GM12878 (cell line): ENCODE data around the gene LCE2C. TPM values are rescaled to one million over a fixed set of nuclear protein-coding genes. Genes with fewer than 3 reads are reported as not detected.

Experiments used
- ATAC-seq: fragments of 200-7000 bp; cut with Tn5 transposase; 3 replicates; pipeline ENCODE4 v1.9.1; 2020; ENCODE audit warnings: mild to moderate bottlenecking, moderate library complexity
- BruUV-seq: library from RNA; stranded (reverse); fragments of 400-500 nt; replicated peaks from 2 replicates; lab custom pipeline; 2021; lab: Mats Ljungman, UMichigan
- CTCF ChIA-PET: fragments of 300-600 bp; sonication (Branson Sonifier 250); formaldehyde crosslinking; extraction: SDS; loops from one replicate; lab custom pipeline; 2021; ENCODE audit warnings: inconsistent platforms; lab: Yijun Ruan, JAX
- POLR2A ChIA-PET: fragments of 350-600 bp; formaldehyde crosslinking; extraction: SDS; loops from one replicate; lab custom pipeline; 2021; ENCODE audit warnings: inconsistent platforms; lab: Charles Lee
- RAD21 ChIA-PET: fragments of 300-600 bp; sonication (Branson Sonifier 250); formaldehyde crosslinking; loops from one replicate; lab custom pipeline; 2023; ENCODE audit warnings: antibody characterized with exemption; ENCODE audit not compliant: unreplicated experiment; lab: Charles Lee
- SMC1A ChIA-PET: fragments of 300-600 bp; sonication (Branson Sonifier 250); formaldehyde crosslinking; loops from one replicate; lab custom pipeline; 2023; ENCODE audit not compliant: unreplicated experiment, uncharacterized antibody; lab: Charles Lee
- DNase-seq: peaks from one replicate; pipeline ENCODE4 v3.0.0-alpha.2; 2011; ENCODE audit warnings: low read depth, low spot score
- FAIRE-seq: peaks from 3 replicates; lab custom pipeline; 2011; peaks lifted over from hg19 to GRCh38; lab: Jason Lieb, UNC
- H2AFZ ChIP-seq: 2 replicates; pipeline ENCODE4 v1.6.0; 2011; ENCODE audit warnings: low read depth, low read length, control low read depth; ENCODE audit not compliant: control insufficient read depth
- H3K27ac ChIP-seq: 2 replicates; pipeline ENCODE4 v1.5.1; 2011; ENCODE audit warnings: control low read depth; ENCODE audit not compliant: control insufficient read depth, insufficient read depth
- H3K27me3 ChIP-seq, 2 experiments: replicated peaks in 1 of 2; 2 replicates each; pipeline versions ENCODE4 v1.6.0 to v1.6.1; 2011; ENCODE audit warnings: low read length in 1 of 2; ENCODE audit not compliant: control insufficient read depth in 2 of 2, insufficient read depth in 2 of 2
- H3K36me3 ChIP-seq, 2 experiments: 2 replicates each; pipeline ENCODE4 v1.5.1; 2011; ENCODE audit warnings: low read length in 1 of 2; ENCODE audit not compliant: control insufficient read depth in 2 of 2, insufficient read depth in 2 of 2
- H3K4me1 ChIP-seq: 2 replicates; pipeline ENCODE4 v1.6.1; 2011; ENCODE audit warnings: mild to moderate bottlenecking, low read length, moderate library complexity, mixed read lengths; ENCODE audit not compliant: control insufficient read depth, insufficient read depth
- H3K4me2 ChIP-seq: 2 replicates; pipeline ENCODE4 v1.6.0; 2011; ENCODE audit warnings: control low read depth; ENCODE audit not compliant: control insufficient read depth, insufficient read depth
- H3K4me3 ChIP-seq: fragments of 200-600 bp; sonication (generic); 2 replicates; pipeline ENCODE4 v1.5.1; 2016
- H3K79me2 ChIP-seq: 2 replicates; pipeline ENCODE4 v1.6.0; 2011; ENCODE audit warnings: low read length; ENCODE audit not compliant: control insufficient read depth, insufficient read depth
- H3K9ac ChIP-seq: 2 replicates; pipeline ENCODE4 v1.8.0; 2011; ENCODE audit warnings: low read length, control low read depth, mixed read lengths; ENCODE audit not compliant: control insufficient read depth, insufficient read depth
- H3K9me3 ChIP-seq: replicated peaks from 3 replicates; pipeline ENCODE4 v1.5.1; 2011; ENCODE audit warnings: mild to moderate bottlenecking, low read length; ENCODE audit not compliant: control insufficient read depth, insufficient read depth
- H4K20me1 ChIP-seq: 2 replicates; pipeline ENCODE4 v1.6.0; 2011; ENCODE audit not compliant: control insufficient read depth, insufficient read depth
- EP300 ChIP-seq, 2 experiments: fragments of 150-350 bp in 1 of 2; IDR thresholded peaks; 2 replicates each; pipeline ENCODE4 v1.6.1; 2011 to 2012; ENCODE audit warnings: low read depth in 2 of 2, low read length in 2 of 2, borderline replicate concordance in 1 of 2, improper control_type of control experiment in 1 of 2, inconsistent platforms in 1 of 2; ENCODE audit not compliant: control insufficient read depth in 1 of 2
- EZH2 ChIP-seq: IDR thresholded peaks from 2 replicates; pipeline ENCODE4 v1.6.1; 2012; ENCODE audit warnings: low read depth, mild to moderate bottlenecking, control low read depth, inconsistent platforms, low read length, borderline replicate concordance; ENCODE audit not compliant: control insufficient read depth
- JUND ChIP-seq: IDR thresholded peaks from 2 replicates; pipeline ENCODE4 v1.6.1; 2012; ENCODE audit warnings: low read depth, mild to moderate bottlenecking, low read length, improper control_type of control experiment, moderate library complexity
- KAT2A ChIP-seq: conservative IDR thresholded peaks from 2 replicates; pipeline ENCODE4 v1.6.1; 2011; ENCODE audit warnings: low read depth, low read length; ENCODE audit not compliant: control insufficient read depth
- TCF12 ChIP-seq: IDR thresholded peaks from 2 replicates; pipeline ENCODE4 v1.6.1; 2011; ENCODE audit warnings: low read depth, mild to moderate bottlenecking, low read length
- ZNF207 ChIP-seq: fragments of 450-650 bp; IDR thresholded peaks from 2 replicates; pipeline ENCODE4 v1.6.1; 2014; ENCODE audit warnings: antibody characterized with exemption, mild to moderate bottlenecking, borderline replicate concordance
- WGBS: methylation state at CpG from one replicate; pipeline ENCODE4 v1.1.6; 2016; ENCODE audit warnings: low lambda C conversion rate; ENCODE audit not compliant: insufficient replicate concordance, insufficient coverage; ENCODE audit errors: missing lambda C conversion rate; 5-methylcytosine and 5-hydroxymethylcytosine counted together
- in situ Hi-C: fragments of 300-500 bp; cut with MboI; formaldehyde crosslinking; loops from 9 replicates; pipeline ENCODE4 v1.14.3; 2018; ENCODE audit warnings: mixed read lengths
- intact Hi-C: fragments of 100-400 bp; cut with micrococcal nuclease; formaldehyde crosslinking; loops from one replicate; pipeline ENCODE4 v1.14.2; 2022; ENCODE audit not compliant: unreplicated experiment
- polyA plus RNA-seq, 11 experiments: library from polyadenylated mRNA; depleted of rRNA in 4 of 11; unstranded in 6 of 11; stranded (reverse) in 5 of 11; fragments of >200 nt; fragmentation: Nextera tagmentation in 4 of 11; fragmentation: Illumina TruSeq in 1 of 11; extraction: Ambion mirVana in 4 of 11; extraction: Trizol in 1 of 11; gene quantifications; 1 replicate in 1 of 11; 2 replicates in 10 of 11; pipeline versions ENCODE4 v1.2.1 to v1.2.3, GENCODE V29; 2011 to 2016; ENCODE audit warnings: inconsistent platforms in 2 of 11, missing spikeins in 2 of 11, low read depth in 1 of 11
- total RNA-seq, 4 experiments: library from RNA; depleted of rRNA in 3 of 4; stranded (reverse); fragments of >200 nt in 3 of 4; fragmentation: Illumina TruSeq in 1 of 4; extraction: Trizol in 1 of 4; gene quantifications; 2 replicates each; pipeline versions ENCODE4 v1.2.1 to v1.2.3, GENCODE V29; 2013 to 2021
- TF ChIP-seq, protein P1 (sequence below): fragments of 450-650 bp; IDR thresholded peaks from 2 replicates; pipeline ENCODE4 v1.6.1; 2016; ENCODE audit warnings: mild to moderate bottlenecking

The LCE2C gene
- total and polyA plus RNA-seq, 10 of the 15 experiments (the other 5 are each of a cell fraction or from before 2014, with no cell fraction given): not detected

DNA sequence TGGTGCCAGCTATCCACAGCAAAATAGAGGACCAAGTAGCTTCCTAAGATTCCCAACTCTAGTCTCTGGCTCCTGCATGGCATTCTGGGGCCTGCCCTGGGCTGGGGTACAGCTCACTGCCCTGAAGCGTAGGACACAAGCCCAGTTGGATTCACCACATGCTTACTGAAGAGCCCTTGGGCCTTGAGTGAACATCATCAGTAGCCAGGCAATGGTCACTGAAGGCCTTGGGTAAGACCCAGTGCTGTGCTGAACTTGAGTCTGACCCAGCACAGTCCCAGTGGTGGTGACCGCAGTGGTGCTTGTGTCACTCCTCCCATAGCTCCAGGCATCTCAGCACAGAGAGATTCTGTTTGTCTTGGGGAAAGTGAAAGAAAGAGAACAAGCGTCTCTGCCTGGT lies 44.5 kb upstream of the LCE2C start:
- Histone ChIP-seq H4K20me1 (no peaks in the 10 kb centered on the region), H3K79me2 (no peaks in the 10 kb centered on the region), H3K9ac (no peak overlapping the region), H3K4me1 (no peaks in the 10 kb centered on the region), H2AFZ (no peak overlapping the region), H3K4me2 (no peak overlapping the region), H3K4me3 (no peak overlapping the region), H3K36me3 (no peaks in the 10 kb centered on the region), H3K27me3 (no peaks in the 10 kb centered on the region), H3K27ac (no peak overlapping the region), H3K9me3 (no peaks in the 10 kb centered on the region)
- FAIRE-seq: no peak
- no peak for TF ChIP-seq JUND
- no peak for TF ChIP-seq KAT2A
- no peak for TF ChIP-seq ZNF207
- TF ChIP-seq TCF12: no peak
- no peak for TF ChIP-seq EZH2
- TF ChIP-seq, protein P1, sequence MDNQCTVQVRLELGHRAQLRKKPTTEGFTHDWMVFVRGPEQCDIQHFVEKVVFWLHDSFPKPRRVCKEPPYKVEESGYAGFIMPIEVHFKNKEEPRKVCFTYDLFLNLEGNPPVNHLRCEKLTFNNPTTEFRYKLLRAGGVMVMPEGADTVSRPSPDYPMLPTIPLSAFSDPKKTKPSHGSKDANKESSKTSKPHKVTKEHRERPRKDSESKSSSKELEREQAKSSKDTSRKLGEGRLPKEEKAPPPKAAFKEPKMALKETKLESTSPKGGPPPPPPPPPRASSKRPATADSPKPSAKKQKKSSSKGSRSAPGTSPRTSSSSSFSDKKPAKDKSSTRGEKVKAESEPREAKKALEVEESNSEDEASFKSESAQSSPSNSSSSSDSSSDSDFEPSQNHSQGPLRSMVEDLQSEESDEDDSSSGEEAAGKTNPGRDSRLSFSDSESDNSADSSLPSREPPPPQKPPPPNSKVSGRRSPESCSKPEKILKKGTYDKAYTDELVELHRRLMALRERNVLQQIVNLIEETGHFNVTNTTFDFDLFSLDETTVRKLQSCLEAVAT: no peak
- no peak for TF ChIP-seq EP300 (IDR thresholded peaks at IDR 0.05; ENCODE audit: borderline replicate concordance in 1 of 2, control insufficient read depth in 1 of 2, low read depth in 2 of 2, low read length in 2 of 2)
- ChIA-PET CTCF (interaction anchor here (1.0 kb wide), 1 partner anchor 12 kb away, joined by 3 read pairs; no protein-coding TSS in a partner anchor), SMC1A (interaction anchor here (1.1 kb wide), 1 partner anchor 19 kb away, joined by 3 read pairs; no protein-coding TSS in a partner anchor), POLR2A (no interaction called here), RAD21 (no interaction called here)
- no peak for DNase-seq
- WGBS: 66% methylated on average over 3 of the region's 3 CpGs
- in situ Hi-C loops (no loop called here), intact Hi-C loops (no loop called here)
- BruUV-seq: no TSS peak
- ATAC-seq: no peak
